SIG-M5 treated with dmso at 0.1 percent for 504 hours (cell line): ENCODE measurements around the gene HBA2.
A peak's percentile ranks its signal among the peaks of the same experiment; 100 is the strongest.
"Not testable (repeated sequence)": the region's sequence is repeated elsewhere in the genome, so short reads cannot be mapped to it uniquely, and the experiment has no call there.

Experiments
- DNase-seq: peaks from one replicate; lab custom pipeline; 2025; ENCODE audit not compliant: unreplicated experiment; lab: John Stamatoyannopoulos, UW

HBA2 gene

DNA sequence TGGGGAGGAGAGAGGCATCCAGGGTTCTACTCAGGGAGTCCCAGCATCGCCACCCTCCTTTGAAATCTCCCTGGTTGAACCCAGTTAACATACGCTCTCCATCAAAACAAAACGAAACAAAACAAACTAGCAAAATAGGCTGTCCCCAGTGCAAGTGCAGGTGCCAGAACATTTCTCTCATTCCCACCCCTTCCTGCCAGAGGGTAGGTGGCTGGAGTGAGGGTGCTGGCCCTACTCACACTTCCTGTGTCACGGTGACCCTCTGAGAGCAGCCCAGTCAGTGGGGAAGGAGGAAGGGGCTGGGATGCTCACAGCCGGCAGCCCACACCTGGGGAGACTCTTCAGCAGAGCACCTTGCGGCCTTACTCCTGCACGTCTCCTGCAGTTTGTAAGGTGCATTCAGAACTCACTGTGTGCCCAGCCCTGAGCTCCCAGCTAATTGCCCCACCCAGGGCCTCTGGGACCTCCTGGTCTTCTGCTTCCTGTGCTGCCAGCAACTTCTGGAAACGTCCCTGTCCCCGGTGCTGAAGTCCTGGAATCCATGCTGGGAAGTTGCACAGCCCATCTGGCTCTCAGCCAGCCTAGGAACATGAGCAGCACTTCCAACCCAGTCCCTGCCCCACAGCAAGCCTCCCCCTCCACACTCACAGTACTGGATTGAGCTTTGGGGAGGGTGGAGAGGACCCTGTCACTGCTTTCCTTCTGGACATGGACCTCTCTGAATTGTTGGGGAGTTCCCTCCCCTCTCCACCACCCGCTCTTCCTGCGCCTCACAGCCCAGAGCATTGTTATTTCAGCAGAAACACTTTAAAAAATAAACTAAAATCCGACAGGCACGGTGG, 1.5 kb downstream of the HBA2 start:
- DNase-seq = not testable (repeated sequence)

DNA sequence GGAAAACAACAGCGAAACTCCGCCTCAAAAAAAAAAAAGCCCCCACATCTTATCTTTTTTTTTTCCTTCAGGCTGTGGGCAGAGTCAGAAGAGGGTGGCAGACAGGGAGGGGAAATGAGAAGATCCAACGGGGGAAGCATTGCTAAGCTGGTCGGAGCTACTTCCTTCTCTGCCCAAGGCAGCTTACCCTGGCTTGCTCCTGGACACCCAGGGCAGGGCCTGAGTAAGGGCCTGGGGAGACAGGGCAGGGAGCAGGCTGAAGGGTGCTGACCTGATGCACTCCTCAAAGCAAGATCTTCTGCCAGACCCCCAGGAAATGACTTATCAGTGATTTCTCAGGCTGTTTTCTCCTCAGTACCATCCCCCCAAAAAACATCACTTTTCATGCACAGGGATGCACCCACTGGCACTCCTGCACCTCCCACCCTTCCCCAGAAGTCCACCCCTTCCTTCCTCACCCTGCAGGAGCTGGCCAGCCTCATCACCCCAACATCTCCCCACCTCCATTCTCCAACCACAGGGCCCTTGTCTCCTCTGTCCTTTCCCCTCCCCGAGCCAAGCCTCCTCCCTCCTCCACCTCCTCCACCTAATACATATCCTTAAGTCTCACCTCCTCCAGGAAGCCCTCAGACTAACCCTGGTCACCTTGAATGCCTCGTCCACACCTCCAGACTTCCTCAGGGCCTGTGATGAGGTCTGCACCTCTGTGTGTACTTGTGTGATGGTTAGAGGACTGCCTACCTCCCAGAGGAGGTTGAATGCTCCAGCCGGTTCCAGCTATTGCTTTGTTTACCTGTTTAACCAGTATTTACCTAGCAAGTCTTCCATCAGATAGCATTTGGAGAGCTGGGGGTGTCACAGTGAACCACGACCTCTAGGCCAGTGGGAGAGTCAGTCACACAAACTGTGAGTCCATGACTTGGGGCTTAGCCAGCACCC, 2.6 kb downstream of the HBA2 start:
- peak; percentile 18 for DNase-seq

DNA sequence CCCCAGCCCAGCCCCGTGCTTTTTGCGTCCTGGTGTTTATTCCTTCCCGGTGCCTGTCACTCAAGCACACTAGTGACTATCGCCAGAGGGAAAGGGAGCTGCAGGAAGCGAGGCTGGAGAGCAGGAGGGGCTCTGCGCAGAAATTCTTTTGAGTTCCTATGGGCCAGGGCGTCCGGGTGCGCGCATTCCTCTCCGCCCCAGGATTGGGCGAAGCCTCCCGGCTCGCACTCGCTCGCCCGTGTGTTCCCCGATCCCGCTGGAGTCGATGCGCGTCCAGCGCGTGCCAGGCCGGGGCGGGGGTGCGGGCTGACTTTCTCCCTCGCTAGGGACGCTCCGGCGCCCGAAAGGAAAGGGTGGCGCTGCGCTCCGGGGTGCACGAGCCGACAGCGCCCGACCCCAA, 3.3 kb downstream of the HBA2 start:
- DNase-seq = not testable (repeated sequence)

DNA sequence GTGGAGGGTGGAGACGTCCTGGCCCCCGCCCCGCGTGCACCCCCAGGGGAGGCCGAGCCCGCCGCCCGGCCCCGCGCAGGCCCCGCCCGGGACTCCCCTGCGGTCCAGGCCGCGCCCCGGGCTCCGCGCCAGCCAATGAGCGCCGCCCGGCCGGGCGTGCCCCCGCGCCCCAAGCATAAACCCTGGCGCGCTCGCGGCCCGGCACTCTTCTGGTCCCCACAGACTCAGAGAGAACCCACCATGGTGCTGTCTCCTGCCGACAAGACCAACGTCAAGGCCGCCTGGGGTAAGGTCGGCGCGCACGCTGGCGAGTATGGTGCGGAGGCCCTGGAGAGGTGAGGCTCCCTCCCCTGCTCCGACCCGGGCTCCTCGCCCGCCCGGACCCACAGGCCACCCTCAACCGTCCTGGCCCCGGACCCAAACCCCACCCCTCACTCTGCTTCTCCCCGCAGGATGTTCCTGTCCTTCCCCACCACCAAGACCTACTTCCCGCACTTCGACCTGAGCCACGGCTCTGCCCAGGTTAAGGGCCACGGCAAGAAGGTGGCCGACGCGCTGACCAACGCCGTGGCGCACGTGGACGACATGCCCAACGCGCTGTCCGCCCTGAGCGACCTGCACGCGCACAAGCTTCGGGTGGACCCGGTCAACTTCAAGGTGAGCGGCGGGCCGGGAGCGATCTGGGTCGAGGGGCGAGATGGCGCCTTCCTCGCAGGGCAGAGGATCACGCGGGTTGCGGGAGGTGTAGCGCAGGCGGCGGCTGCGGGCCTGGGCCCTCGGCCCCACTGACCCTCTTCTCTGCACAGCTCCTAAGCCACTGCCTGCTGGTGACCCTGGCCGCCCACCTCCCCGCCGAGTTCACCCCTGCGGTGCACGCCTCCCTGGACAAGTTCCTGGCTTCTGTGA, 4.1 kb downstream of the HBA2 start, which contains the start of gene HBA1:
TSS of gene HBA1 (plus strand) at position 204 of the 906 bp plus-strand sequence. CDS start at position 241, 37 bp downstream.
- not testable (repeated sequence) for DNase-seq

DNA sequence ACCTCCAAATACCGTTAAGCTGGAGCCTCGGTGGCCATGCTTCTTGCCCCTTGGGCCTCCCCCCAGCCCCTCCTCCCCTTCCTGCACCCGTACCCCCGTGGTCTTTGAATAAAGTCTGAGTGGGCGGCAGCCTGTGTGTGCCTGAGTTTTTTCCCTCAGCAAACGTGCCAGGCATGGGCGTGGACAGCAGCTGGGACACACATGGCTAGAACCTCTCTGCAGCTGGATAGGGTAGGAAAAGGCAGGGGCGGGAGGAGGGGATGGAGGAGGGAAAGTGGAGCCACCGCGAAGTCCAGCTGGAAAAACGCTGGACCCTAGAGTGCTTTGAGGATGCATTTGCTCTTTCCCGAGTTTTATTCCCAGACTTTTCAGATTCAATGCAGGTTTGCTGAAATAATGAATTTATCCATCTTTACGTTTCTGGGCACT, 4.7 kb downstream of the HBA2 start:
- DNase-seq = peak; percentile 92

DNA sequence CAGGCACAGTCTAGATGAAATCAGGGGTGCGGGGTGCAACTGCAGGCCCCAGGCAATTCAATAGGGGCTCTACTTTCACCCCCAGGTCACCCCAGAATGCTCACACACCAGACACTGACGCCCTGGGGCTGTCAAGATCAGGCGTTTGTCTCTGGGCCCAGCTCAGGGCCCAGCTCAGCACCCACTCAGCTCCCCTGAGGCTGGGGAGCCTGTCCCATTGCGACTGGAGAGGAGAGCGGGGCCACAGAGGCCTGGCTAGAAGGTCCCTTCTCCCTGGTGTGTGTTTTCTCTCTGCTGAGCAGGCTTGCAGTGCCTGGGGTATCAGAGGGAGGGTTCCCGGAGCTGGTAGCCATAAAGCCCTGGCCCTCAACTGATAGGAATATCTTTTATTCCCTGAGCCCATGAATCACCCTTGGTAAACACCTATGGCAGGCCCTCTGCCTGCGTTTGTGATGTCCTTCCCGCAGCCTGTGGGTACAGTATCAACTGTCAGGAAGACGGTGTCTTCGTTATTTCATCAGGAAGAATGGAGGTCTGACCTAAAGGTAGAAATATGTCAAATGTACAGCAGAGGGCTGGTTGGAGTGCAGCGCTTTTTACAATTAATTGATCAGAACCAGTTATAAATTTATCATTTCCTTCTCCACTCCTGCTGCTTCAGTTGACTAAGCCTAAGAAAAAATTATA, 5.4 kb downstream of the HBA2 start:
- no peak for DNase-seq

DNA sequence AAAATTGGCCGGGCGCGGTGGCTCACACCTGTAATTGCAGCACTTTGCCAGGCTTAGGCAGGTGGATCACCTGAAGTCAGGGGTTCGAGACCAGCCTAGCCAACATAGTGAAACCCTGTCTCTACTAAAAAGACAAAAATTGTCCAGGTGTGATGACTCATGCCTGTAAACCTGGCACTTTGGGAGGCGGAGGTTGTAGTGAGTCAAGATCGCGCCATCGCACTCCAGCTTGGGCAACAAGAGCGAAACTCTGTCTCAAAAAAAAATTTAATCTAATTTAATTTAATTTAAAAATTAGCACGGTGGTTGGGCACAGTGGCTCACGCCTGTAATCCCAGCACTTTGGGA, 6.0 kb downstream of the HBA2 start:
- DNase-seq = no peak

DNA sequence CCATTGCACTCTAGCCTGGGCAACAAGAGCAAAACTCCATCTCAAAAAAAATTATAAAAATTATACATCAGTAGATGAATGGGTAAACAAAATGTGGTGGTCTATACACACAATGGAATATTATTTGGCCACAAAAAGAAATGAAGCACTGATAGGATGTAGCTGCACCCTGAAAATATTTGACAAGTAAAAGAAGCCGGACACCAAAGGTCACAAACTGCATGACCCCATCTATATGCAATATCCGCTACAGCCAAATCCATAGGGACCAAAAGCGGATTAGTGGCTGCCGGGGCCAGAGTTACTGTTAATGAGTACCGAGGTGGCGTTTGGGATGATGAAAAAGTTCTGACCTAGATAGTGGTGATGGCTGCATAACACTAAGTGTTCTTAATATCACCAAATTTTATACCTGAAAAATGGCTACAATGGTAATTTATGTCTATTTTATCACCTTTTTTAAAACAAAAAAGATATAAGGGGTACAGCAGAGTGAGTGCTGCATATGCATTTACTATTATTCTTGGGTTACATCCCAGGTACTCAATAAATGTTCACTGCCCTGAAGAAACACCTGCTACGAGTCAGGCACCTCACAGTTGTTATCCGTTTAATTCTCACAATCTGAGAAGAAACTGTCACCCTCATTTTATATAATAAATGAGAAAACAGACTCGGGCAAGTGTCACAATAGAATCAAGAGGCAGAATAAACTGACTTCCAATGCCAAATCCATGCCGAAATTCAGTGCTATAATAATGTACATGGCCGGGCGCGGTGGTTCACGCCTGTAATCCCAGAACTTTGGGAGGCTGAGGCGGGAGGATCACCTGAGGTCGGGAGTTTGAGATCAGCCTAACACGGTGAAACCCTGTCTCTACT, 6.8 kb downstream of the HBA2 start:
- DNase-seq = no peak

DNA sequence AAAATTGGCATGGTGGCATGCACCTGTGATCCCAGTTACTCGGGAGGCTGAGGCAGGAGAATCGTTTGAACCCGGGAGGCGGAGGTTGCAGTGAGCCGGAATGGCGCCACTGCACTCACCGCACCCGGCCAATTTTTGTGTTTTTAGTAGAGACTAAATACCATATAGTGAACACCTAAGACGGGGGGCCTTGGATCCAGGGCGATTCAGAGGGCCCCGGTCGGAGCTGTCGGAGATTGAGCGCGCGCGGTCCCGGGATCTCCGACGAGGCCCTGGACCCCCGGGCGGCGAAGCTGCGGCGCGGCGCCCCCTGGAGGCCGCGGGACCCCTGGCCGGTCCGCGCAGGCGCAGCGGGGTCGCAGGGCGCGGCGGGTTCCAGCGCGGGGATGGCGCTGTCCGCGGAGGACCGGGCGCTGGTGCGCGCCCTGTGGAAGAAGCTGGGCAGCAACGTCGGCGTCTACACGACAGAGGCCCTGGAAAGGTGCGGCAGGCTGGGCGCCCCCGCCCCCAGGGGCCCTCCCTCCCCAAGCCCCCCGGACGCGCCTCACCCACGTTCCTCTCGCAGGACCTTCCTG, 7.5 kb downstream of the HBA2 start, which contains the start of gene HBQ1:
TSS of gene HBQ1 (plus strand) at position 359 of the 575 bp plus-strand sequence. CDS start at position 387, 28 bp downstream.
- peak; percentile 9 for DNase-seq

DNA sequence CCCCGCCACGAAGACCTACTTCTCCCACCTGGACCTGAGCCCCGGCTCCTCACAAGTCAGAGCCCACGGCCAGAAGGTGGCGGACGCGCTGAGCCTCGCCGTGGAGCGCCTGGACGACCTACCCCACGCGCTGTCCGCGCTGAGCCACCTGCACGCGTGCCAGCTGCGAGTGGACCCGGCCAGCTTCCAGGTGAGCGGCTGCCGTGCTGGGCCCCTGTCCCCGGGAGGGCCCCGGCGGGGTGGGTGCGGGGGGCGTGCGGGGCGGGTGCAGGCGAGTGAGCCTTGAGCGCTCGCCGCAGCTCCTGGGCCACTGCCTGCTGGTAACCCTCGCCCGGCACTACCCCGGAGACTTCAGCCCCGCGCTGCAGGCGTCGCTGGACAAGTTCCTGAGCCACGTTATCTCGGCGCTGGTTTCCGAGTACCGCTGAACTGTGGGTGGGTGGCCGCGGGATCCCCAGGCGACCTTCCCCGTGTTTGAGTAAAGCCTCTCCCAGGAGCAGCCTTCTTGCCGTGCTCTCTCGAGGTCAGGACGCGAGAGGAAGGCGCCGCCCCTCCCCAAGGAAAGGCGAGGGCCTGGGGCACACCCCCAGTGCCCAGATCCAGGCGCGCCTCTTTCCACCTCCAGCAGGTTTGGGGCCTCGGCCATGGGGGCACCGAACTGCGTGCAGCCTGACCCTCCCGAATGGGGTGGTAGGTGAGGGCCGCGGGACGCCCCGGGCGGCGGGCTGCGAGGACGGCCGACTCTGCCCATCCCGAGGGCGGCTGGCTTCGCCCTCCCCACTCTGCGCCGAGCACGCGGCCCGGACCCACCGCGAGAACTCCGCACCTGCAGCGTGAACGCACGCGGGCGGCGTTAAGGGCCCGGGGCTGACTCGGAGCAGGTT, 8.2 kb downstream of the HBA2 start:
- peak; percentile 46 for DNase-seq

DNA sequence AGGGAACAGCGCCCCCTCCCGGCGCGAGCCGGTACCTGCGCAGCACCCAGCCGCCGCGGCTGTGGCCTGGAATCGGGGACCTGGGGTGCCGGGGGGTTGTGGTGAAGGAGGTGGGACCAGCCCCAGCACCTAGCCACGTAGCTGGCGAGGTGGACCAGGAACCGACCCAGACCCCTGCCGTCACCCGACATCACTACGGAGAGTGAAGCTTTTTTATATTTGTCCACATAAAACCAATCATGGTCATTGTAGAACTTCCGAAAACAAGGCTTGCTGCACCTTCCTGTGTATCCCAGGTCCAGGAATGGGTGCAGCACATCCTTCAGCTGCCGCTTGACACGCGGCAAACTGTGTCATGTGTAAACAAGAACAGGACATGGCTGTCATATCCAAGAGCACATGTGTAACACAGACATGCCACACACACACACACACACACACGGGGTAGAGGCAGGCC, 8.9 kb downstream of the HBA2 start:
- DNase-seq = no peak

DNA sequence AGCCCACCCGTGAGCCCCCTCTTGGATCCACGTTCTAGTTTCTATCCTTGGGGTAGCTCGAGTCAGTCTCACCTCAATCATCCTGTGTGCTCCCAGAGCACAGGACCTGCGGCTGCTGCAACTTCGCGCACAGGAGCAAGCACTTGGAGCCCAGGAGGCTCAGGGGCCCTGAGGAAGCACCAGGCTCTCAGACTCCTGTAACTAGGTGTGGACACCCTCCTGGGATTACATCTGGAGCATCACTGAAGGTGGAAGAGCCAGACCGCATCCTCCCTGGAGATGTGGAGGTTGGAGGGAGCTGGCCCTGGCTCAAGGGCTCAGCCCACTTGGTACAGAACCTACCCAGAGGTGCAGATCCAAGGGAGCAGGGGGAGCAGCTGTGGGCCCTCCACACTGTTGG, 10.3 kb downstream of the HBA2 start:
- no peak for DNase-seq

DNA sequence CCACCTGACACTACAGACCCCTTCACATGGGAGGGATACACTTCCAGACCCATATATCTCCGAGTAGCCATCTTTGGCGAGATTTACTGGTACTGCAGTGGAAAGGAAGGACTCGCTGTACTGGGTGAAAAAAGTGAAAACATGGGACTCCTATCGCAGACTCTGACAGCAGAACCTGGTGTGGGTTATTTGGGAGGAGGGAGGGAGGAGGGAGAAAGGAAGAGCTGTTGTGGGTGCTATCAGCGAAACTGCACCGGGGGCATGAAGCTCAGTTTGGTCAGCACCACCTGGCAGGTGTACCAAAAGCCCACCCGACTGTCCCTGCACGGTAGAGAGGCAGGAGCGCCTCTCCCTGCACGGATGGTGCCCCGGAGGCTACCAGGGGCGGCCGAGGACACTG, 12.5 kb downstream of the HBA2 start:
- no peak for DNase-seq

DNA sequence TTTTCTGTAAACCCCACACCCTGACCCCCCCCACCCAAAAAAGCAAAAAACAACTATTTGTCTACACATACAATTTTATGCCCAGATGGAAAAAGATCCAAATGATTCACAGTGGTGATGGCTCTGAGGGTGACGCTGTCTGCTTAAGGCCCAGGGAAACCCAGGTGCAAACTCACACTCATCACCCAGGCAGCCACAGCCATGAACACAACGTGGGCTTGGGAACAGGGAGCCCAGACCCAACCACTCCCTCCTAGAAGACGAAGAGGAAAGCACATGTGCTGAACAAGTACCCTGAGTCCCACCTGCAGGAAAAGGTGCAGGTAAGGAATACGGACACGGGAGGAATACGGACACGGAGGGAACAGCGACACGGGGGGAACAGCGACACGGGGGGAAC, 13.0 kb downstream of the HBA2 start:
- no peak for DNase-seq

DNA sequence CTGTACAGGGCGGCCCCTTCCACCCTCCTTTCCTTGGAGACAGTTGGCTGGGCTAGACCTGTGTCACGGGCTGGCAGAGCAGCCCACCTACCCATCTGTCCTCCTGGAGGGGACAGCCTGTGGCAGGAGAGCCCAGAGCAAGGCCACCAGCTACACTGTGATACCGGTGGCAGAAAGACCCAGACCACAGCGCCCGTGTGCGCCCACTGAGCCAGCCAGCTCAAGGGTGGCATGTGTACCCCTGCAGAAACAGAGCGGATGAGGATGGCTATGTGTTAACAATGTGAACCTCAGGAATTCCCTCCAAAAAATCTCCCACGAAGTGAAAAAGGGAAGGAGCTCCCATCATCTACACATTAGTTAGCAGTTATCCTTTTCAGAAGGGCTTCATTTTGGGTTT, 14.7 kb downstream of the HBA2 start:
- DNase-seq = no peak

DNA sequence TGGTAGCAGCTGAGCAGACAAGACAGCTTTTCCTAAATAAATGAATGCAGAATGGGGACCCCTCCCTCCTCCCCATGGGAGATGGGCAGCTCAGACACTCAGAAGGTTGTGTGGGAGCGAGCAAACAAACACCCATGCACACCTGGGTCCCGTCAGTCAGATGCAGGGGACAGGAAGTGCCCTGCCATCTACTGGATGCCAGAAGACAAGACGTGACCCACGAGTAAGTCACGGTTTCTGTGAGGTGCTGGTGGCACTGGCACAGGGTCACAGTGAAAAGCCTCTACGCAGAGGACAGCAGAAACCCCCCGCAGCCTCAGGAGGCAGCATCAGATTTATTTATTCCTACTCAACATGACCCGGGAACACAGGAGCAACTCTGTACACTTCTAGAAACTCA, 16.0 kb downstream of the HBA2 start:
- DNase-seq = no peak

DNA sequence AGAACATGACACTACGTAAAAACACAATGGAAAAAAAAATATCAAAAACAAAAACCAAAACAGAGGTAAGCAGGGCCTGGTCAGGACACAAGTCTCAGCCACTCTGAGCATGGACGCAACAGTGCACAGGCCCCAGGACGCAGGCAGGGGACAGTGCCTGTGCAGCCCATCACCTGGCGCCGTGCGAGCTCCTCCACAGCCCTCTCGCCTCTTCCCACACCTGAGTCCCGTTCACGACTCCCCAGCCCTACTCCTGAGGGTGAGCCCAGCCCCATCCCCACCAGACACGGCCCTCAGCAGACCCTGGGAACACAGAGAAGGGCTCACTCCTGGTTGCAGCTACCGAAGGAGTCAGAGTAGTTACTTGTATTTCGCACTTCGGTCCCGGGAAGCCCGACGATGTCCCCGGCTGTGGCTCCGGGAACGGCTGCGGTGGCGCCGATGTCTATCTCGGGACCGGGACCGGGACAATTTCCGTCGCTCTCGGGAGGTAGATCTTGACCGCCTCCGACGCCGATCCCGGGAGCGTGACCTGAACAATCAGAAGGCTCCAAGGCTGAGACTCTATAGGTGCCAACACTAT, 17.0 kb downstream of the HBA2 start:
- DNase-seq = no peak
